A673 (cell line): ENCODE data around the gene CD69.

Experiments used
- EZH2 ChIP-seq: fragments of 200-600 bp; sonication (generic); IDR thresholded peaks from 2 replicates; pipeline ENCODE4 v1.6.1; 2017; ENCODE audit warnings: borderline replicate concordance, low read depth, mild to moderate bottlenecking, mixed read lengths, antibody characterized with exemption, low read length; ENCODE audit not compliant: poor library complexity, severe bottlenecking
- TF ChIP-seq, protein P1 (sequence below): fragments of 300-800, 200-600 bp; sonication (generic); conservative IDR thresholded peaks from 2 replicates; pipeline ENCODE4 v1.5.1; 2017; ENCODE audit warnings: low read depth, mild to moderate bottlenecking, antibody characterized with exemption, low read length, moderate library complexity, mixed read lengths

DNA sequence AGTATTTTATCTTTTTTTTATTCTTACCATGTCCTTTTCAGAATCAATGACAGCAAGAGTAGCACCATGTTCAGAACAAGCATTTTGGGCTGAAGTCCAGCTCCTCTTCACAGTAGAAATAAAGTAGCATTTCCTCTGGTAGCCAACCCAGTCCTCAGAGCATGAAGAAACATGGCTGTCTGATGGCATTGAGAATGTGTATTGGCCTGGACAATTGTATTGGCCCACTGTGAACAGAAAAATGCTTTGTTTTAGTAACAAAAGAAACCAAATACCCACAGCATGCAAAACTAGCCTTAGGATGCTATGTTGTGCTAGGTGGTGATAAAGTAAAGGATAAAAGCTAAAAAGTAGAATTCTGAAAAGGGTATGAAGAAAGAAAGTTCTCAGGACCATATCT is 5.7 kb downstream of the CD69 start:
- TF ChIP-seq, protein P1, sequence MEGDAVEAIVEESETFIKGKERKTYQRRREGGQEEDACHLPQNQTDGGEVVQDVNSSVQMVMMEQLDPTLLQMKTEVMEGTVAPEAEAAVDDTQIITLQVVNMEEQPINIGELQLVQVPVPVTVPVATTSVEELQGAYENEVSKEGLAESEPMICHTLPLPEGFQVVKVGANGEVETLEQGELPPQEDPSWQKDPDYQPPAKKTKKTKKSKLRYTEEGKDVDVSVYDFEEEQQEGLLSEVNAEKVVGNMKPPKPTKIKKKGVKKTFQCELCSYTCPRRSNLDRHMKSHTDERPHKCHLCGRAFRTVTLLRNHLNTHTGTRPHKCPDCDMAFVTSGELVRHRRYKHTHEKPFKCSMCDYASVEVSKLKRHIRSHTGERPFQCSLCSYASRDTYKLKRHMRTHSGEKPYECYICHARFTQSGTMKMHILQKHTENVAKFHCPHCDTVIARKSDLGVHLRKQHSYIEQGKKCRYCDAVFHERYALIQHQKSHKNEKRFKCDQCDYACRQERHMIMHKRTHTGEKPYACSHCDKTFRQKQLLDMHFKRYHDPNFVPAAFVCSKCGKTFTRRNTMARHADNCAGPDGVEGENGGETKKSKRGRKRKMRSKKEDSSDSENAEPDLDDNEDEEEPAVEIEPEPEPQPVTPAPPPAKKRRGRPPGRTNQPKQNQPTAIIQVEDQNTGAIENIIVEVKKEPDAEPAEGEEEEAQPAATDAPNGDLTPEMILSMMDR: no peak
- TF ChIP-seq EZH2: no peak
